Stimulated activated CD8-positive, alpha-beta memory T cell treated with anti-CD3 and anti-CD28 coated beads, Interleukin-12 subunit alpha, Interleukin-12 subunit beta, amount 100 ng/mL, for 24 hours (primary cell): ENCODE data around the gene ACP2.

Source experiments
- DNase-seq: peaks from one replicate; pipeline ENCODE4 v3.0.0-alpha.2; 2020; ENCODE audit errors: extremely low read depth

ACP2 gene

DNA sequence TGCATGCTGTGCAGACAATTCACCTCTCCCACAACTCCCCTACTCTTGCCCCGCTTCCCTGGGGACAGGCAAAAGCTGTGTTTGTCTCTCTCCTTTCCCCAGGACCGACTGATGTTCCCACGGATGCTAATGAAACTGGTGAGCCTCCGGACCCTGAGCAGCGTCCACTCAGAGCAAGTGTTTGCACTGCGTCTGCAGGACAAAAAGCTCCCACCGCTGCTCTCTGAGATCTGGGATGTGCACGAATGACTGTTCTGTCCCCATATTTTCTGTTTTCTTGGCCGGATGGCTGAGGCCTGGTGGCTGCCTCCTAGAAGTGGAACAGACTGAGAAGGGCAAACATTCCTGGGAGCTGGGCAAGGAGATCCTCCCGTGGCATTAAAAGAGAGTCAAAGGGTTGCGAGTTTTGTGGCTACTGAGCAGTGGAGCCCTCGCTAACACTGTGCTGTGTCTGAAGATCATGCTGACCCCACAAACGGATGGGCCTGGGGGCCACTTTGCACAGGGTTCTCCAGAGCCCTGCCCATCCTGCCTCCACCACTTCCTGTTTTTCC is 19.9 kb upstream of the ACP2 start:
- DNase-seq = no peak

DNA sequence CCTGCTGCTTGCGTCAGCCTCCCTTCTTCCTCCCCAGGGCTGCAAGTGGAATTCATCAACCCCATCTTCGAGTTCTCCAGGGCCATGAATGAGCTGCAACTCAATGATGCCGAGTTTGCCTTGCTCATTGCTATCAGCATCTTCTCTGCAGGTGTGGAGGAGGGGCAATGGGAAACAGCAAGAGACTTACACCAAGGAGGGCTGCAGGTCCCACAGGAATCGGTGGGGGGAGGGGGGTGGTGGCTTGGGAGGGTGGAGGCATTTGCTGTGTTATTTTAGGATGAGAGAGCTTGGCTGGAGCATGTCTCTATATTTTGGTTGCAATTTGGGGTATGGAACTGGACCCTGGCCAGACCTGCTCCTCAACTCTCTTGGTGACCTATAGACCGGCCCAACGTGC is 19.3 kb upstream of the ACP2 start:
- no peak for DNase-seq

DNA sequence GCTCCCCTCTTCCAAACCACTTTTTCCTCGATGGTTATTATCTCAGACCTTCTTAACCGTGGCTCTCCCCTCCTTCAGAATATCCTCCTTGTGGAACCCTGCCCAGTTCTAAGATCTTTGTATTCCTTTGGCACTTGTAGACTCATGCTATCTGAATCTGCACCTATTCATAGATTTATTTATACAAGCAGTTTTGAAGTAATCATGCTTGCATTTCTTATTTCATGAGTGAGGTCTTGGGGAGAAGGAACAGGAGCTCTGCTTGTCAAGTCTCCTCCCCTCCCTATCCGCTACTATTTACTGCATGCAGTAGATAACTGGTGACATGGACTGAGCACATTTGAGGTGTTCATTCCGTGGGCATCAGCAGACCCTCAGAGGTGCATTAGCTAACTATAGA is 15.9 kb upstream of the ACP2 start:
- no peak for DNase-seq

DNA sequence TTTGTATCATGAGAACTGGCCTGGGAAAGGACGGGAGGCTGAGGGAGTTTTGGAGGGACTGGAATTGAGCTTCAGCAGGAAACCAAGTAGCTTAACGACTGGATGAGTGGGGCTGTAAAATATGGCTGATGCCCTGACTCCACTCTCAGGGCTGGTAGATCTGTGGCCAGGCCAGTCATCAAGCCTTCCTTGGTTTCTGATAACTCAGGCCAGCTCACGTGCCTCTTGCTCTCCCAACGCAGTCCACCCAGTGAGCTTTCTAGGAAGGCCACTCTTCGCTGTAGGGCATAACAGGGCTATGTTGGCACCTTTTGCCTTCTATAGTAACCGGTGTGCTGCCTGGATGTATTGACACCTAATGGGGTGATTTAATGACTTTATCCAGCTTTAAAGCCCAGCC is 15.5 kb upstream of the ACP2 start:
- no peak for DNase-seq

GRCh38 chr11:47261291-47261800 is 12.7 kb upstream of the ACP2 start:
- no peak for DNase-seq

GRCh38 chr11:47260366-47260765 is 11.8 kb upstream of the ACP2 start:
- no peak for DNase-seq

DNA sequence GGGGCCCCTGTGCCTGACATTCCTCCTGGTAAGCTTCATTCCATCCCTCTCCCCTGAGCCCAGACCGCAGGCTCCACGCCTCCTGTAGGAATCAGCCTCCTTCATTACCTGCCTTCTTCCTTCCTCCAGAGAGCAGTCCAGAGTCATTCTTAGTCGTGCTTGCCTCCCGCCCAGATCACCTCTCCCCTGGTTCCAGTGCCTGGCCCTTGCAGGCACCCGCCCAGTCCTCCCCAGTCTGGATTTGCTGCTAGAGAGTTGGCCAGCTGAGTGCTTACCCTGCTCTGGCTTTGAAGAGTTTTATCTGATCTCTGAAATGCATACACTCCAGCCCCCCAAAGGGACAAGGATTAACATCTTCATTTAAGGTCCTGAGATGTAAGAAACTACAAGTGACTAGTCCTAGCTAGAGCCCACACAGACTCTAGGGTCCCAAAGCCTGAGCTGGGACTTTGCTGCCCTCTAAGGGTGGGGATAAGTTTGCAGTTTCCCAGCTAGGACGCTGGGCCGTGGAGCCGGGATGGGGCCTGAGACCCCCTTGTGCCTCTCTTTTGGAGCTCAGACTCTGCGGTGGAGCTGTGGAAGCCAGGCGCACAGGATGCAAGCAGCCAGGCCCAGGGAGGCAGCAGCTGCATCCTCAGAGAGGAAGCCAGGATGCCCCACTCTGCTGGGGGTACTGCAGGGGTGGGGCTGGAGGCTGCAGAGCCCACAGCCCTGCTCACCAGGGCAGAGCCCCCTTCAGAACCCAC is 10.8 kb upstream of the ACP2 start:
- DNase-seq = no peak

DNA sequence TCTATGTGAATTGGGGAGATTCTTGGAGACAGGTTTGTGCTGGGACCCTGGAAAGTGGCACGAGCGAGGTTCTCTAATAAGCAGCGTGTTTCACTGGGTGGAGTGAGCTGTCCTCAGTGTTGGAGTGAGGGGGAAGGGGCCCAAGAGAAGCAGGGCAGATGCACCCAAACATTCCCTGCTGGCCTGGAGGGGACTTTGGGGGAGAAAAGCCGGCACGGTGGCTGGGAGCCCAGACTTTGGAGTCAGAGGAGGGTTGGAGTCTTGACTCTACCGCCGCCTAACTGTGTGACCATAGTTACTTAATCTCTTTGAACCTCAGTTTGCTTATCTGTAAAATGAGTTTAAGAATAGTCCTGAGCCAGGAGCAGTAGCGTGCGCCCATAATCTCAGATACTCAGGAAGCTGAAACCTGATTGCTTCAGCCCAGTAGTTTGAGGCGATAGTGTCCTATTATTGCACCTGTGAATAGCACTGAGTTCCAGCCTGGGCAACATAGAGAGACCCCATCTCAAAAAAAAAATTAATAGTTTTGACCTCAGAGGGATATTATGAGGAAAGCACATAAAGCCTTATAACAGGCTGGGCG is 9.8 kb upstream of the ACP2 start:
- no peak for DNase-seq

- DNase-seq = no peak
Observed at GRCh38 chr11:47257517-47258316, 9.1 kb upstream of the ACP2 start, which contains the start of gene NR1H3. TSS of gene NR1H3 (plus strand) at chr11:47257996. CDS start at chr11:47259217, 1,221 bp downstream.

GRCh38 chr11:47257177-47257516 is 8.5 kb upstream of the ACP2 start:
- DNase-seq = no peak

- no peak for DNase-seq
Observed at GRCh38 chr11:47256374-47256773, 7.8 kb upstream of the ACP2 start.

GRCh38 chr11:47254386-47254785 is 5.8 kb upstream of the ACP2 start:
- DNase-seq = no peak

DNA sequence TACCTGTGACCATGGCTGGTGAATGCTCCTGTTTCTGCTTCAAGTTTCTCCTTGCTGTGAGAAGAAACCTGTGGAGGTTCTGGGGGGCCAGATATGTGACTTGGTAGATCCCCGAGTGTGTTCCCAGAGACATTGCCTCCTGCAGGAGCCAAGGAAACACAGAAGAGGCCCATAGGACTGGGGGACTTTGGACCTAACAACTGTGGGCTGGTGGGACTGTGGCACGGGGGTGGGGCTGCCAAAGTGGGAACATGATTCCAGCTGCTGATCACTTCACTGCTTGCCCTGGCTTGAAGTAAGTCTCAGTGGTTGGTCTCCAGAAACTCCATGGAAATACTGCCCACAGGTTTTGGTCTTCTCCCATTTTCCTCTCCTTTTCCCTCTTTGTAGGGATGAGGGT is 5.0 kb upstream of the ACP2 start:
- no peak for DNase-seq

- DNase-seq = no peak
Observed at GRCh38 chr11:47251751-47252150, 3.1 kb upstream of the ACP2 start.

DNA sequence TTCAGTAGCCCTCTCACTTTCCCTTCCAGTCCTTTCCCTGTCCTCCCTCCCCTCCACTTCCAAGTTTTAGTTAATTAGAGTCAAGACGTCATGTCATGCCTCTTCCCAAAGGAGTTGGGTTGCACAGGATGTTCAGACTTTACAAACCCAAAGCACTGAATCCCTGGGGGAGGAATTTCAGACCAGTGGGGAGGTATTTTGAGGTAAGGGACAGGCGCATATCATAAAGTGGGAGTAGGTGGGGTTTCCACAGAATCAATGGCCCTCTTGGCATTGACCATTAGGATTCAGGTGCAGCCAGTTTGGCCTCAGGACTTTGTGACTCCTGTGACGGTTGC is 733 bp upstream of the ACP2 start:
- DNase-seq = no peak

- no peak for DNase-seq
Observed at GRCh38 chr11:47248304-47248663, 330 bp downstream of the ACP2 start.

- no peak for DNase-seq
Observed at GRCh38 chr11:47247502-47247901, 1.1 kb downstream of the ACP2 start.

DNA sequence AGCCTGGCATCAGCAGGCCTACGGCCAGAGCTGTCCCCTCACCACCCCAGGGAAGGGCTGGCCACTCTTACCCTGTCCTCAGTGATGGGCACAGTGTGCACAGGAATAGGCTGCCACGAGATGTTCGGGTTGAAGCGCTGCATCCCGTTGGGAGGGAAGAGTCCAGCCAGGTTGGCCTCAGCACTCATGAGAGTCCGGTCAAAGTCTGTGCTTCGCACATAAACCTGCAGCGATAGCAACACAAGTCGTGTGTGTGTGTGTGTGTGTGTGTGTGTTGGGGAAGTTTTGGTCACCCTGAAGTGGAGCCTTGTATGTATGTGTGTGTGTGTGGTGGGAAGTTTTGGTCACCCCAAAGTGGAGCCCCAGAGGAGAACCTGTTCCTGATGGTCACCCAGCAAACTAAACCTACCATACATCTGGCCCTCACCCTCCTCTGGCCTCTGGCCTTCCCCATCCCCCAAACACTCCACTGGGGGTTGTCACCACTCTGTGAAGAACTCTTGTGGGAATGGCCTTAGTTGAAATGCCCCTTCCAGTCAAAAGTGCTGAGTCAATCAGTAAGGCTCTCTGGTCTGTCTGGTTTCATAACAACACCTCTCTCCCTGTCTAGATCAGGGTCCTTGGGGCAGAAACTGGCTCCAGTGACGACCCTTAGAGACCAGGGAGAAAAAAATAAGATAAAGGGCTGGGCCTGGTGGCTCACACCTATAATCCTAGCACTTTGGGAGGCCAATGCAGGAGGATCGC is 2.8 kb downstream of the ACP2 start:
- no peak for DNase-seq

DNA sequence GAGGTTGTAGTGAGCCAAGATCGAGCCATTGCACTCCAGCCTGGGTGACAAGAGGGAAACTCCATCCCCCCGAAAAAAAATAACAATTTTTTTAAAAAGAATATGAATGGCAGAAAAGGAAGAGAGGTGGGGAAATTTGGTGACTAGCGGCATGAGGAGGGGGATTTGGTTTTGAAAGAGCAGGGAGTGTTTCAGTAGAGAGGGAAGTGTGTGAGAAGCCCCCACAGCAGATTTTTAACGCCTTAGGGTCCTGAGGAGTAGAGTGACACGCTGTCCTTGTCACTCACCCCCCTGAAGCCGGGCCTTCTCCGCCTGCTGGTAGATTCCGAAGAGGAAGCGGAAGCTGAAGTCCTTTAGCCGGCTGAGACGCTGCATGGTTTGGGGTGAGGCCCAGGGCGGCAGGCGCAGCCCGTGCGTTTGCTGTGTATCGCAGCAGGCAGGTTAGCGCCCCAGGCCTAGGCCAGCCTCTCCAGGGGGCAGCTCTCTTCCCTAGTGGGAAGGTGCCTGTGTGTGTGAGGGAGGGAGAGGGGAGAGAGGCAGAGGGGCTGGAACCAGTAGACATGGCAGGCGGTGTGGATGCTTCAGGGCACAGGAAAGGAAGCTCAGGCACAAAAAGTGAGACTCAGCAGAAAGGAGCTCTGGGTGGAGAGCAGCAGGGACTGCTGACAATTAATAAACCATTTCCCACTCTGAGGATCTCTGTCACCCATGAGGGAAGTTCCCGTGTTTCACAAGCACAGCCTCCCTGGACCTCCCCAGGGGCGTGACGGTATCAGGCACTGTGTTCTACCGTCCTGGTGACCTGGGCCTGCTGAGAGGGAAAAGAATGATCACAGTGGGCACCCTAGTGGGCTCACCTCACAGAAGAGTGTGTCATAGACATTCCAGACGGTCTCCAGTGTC is 3.9 kb downstream of the ACP2 start:
- no peak for DNase-seq

- DNase-seq = no peak
Observed at GRCh38 chr11:47243454-47243853, 5.2 kb downstream of the ACP2 start.

- no peak for DNase-seq
Observed at GRCh38 chr11:47242596-47243192, 5.9 kb downstream of the ACP2 start.
